DND-41 (cell line): ENCODE measurements around the gene ZNF575.
"Not testable (repeated sequence)": the region's sequence is repeated elsewhere in the genome, so short reads cannot be mapped to it uniquely, and the experiment has no call there.

Source experiments
- ATAC-seq: fragments of 200-7000 bp; cut with Tn5 transposase; 3 replicates; pipeline ENCODE4 v1.9.1; 2021; ENCODE audit warnings: low read depth; ENCODE audit not compliant: insufficient read depth
- DNase-seq: peaks from one replicate; pipeline ENCODE4 v3.0.0-alpha.2; 2020
- H2AFZ ChIP-seq: 2 replicates; pipeline ENCODE4 v1.6.0; 2012; ENCODE audit warnings: low read depth, low read length
- H3K27ac ChIP-seq: 2 replicates; pipeline ENCODE4 v1.5.1; 2012; ENCODE audit warnings: low read length, inconsistent platforms
- H3K27me3 ChIP-seq: fragments of 200-600 bp; sonication (generic); 2 replicates; pipeline ENCODE4 v1.6.0; 2012; ENCODE audit warnings: low read length, mild to moderate bottlenecking, inconsistent platforms; ENCODE audit not compliant: insufficient read depth, poor library complexity
- H3K36me3 ChIP-seq: 2 replicates; pipeline ENCODE4 v1.5.1; 2012; ENCODE audit warnings: low read length, inconsistent platforms; ENCODE audit not compliant: insufficient read depth
- H3K4me1 ChIP-seq: 2 replicates; pipeline ENCODE4 v1.5.1; 2012; ENCODE audit warnings: mild to moderate bottlenecking, low read length; ENCODE audit not compliant: insufficient read depth
- H3K4me2 ChIP-seq: 2 replicates; pipeline ENCODE4 v1.6.0; 2012; ENCODE audit warnings: mild to moderate bottlenecking, moderate library complexity, low read length, inconsistent platforms; ENCODE audit not compliant: insufficient read depth
- H3K4me3 ChIP-seq, 2 experiments: fragments of 200-600 bp in 1 of 2; shearing (Covaris generic) in 1 of 2; 2 replicates each; pipeline ENCODE4 v1.5.1; 2012 to 2016; ENCODE audit warnings: inconsistent platforms in 2 of 2, low read length in 2 of 2, mild to moderate bottlenecking in 2 of 2, low read depth in 1 of 2, moderate library complexity in 1 of 2
- H3K79me2 ChIP-seq: 2 replicates; pipeline ENCODE4 v1.6.0; 2012; ENCODE audit warnings: low read length, inconsistent platforms; ENCODE audit not compliant: insufficient read depth
- H3K9ac ChIP-seq: 2 replicates; pipeline ENCODE4 v1.6.0; 2012; ENCODE audit warnings: low read depth, mild to moderate bottlenecking, inconsistent platforms, low read length, moderate library complexity
- H3K9me3 ChIP-seq: 2 replicates; pipeline ENCODE4 v1.5.1; 2012; ENCODE audit warnings: low read length, moderate library complexity, mild to moderate bottlenecking, inconsistent platforms; ENCODE audit not compliant: insufficient read depth, severe bottlenecking
- H4K20me1 ChIP-seq: 2 replicates; pipeline ENCODE4 v1.6.0; 2012; ENCODE audit warnings: low read length; ENCODE audit not compliant: insufficient read depth
- EZH2 ChIP-seq: IDR thresholded peaks from 3 replicates; pipeline ENCODE4 v1.6.1; 2012; ENCODE audit warnings: borderline replicate concordance, low read depth, mild to moderate bottlenecking, moderate library complexity, low read length, inconsistent platforms; ENCODE audit not compliant: severe bottlenecking
- TF ChIP-seq, protein P1 (sequence below): IDR thresholded peaks from 2 replicates; pipeline ENCODE4 v1.5.1; 2012; ENCODE audit warnings: borderline replicate concordance, low read length, moderate library complexity, mild to moderate bottlenecking; ENCODE audit not compliant: poor library complexity, severe bottlenecking; ENCODE audit errors: extremely low read depth

ZNF575 gene

DNA sequence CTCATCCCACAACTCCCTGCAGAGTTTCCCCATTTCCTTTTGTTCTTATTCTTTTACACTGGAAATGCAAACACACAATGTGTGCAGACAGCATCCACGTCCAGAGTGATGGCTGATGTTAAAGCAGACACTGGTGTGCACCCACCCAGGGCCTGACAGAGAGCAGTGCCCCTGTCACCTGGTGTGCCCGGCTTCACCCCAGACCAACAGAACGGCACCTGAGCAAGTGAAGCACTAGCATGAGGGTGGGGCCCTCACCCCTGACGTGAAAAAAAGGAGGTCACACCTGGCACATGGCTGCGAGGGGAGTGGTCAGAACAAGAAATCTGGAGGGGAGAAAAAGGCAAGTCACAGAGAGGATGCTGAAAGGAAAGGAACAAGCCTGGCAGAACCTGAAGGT, 12.3 kb downstream of the ZNF575 start:
- H3K4me2 ChIP-seq = no peak overlapping the region
- peaks cover 64% of the 10 kb centered on the region for H3K36me3 ChIP-seq
- no peak for ATAC-seq
- H3K27ac ChIP-seq = no peak overlapping the region
- no peak for DNase-seq
- no peaks in the 10 kb centered on the region for H3K27me3 ChIP-seq
- no peaks in the 10 kb centered on the region for H3K79me2 ChIP-seq
- no peak overlapping the region for H3K4me3 ChIP-seq
- H3K9me3 ChIP-seq = peaks cover 3% of the 10 kb centered on the region
- H2AFZ ChIP-seq = no peak overlapping the region
- no peaks in the 10 kb centered on the region for H4K20me1 ChIP-seq
- no peak overlapping the region for H3K9ac ChIP-seq
- no peaks in the 10 kb centered on the region for H3K4me1 ChIP-seq
- no peak for TF ChIP-seq EZH2
- TF ChIP-seq, protein P1, sequence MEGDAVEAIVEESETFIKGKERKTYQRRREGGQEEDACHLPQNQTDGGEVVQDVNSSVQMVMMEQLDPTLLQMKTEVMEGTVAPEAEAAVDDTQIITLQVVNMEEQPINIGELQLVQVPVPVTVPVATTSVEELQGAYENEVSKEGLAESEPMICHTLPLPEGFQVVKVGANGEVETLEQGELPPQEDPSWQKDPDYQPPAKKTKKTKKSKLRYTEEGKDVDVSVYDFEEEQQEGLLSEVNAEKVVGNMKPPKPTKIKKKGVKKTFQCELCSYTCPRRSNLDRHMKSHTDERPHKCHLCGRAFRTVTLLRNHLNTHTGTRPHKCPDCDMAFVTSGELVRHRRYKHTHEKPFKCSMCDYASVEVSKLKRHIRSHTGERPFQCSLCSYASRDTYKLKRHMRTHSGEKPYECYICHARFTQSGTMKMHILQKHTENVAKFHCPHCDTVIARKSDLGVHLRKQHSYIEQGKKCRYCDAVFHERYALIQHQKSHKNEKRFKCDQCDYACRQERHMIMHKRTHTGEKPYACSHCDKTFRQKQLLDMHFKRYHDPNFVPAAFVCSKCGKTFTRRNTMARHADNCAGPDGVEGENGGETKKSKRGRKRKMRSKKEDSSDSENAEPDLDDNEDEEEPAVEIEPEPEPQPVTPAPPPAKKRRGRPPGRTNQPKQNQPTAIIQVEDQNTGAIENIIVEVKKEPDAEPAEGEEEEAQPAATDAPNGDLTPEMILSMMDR = no peak

DNA sequence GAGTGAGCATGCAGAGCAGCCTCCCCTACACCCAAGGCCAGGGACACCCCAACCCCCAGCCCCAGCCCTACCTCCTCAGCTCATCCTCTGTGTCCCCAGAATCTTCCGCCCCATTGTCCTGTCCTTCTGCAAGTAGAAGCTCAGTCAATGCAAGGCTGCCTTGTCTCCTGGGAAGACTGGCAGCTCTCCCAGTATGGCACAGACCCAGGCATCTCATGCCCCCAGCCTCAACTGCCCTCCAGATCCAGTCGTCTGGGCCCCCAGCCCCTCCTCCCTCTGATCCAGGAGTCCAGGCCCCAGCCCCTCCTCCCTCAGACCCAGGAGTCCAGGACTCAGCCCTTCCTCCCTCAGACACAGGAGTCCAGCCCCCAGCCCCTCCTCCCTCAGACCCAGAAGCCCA, 13.0 kb downstream of the ZNF575 start:
- Histone ChIP-seq H3K79me2 (no peaks in the 10 kb centered on the region), H3K4me1 (no peaks in the 10 kb centered on the region), H3K9me3 (no peaks in the 10 kb centered on the region), H3K27me3 (no peaks in the 10 kb centered on the region), H3K36me3 (peaks cover 63% of the 10 kb centered on the region), H3K4me3 (no peak overlapping the region), H3K4me2 (no peak overlapping the region), H2AFZ (no peak overlapping the region), H3K27ac (no peak overlapping the region), H4K20me1 (no peaks in the 10 kb centered on the region), H3K9ac (no peak overlapping the region)
- DNase-seq (no peak), ATAC-seq (no peak)
- TF ChIP-seq EZH2 = no peak
- TF ChIP-seq, protein P1 = no peak

DNA sequence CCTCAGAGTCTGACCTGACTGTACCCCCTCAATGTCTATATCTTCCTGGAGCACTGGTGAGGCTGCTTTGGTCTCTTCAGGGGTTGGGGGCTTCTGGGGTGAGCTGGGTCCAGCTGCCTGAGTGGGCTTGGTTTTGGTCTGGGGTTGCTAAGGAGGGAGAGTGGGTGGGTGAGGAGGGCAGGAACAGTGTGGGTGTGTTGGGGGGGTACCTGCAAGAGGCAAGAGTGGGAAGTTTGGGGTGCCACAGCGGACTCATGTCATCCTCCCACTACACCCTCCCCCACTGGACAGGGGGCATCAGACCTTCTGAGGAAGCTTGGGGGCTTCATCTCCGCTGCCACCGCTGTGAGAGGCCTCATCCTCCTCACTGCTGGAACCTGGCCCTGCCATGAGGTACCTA, 13.6 kb downstream of the ZNF575 start:
- Histone ChIP-seq H2AFZ (no peak overlapping the region), H3K9ac (no peak overlapping the region), H3K4me1 (no peaks in the 10 kb centered on the region), H4K20me1 (no peaks in the 10 kb centered on the region), H3K27ac (no peak overlapping the region), H3K36me3 (peaks cover 65% of the 10 kb centered on the region), H3K27me3 (no peaks in the 10 kb centered on the region), H3K4me3 (no peak overlapping the region), H3K79me2 (no peaks in the 10 kb centered on the region), H3K9me3 (no peaks in the 10 kb centered on the region), H3K4me2 (no peak overlapping the region)
- ATAC-seq (no peak), DNase-seq (no peak)
- TF ChIP-seq, protein P1 = no peak
- no peak for TF ChIP-seq EZH2

DNA sequence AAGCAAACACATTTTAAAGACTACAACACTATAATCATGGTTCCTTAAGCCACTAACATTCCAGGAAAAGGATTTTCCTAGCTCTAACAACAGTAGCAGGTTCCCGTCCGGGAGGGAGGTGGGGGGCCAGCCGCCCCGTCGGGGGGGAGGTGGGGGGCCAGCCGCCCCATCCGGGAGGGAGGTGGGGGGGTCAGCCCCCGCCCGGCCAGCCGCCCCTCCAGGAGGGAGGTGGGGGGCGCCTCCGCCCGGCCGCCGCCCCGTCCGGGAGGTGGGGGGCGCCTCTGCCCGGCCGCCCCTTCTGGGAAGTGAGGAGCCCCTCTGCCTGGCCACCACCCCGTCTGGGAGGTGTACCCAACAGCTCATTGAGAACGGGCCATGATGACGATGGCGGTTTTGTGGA, 14.9 kb downstream of the ZNF575 start:
- peaks cover 64% of the 10 kb centered on the region for H3K36me3 ChIP-seq
- ATAC-seq, H3K27ac ChIP-seq, H3K9me3 ChIP-seq, H3K9ac ChIP-seq, H3K4me1 ChIP-seq, H2AFZ ChIP-seq, H4K20me1 ChIP-seq, H3K27me3 ChIP-seq, H3K79me2 ChIP-seq, H3K4me2 ChIP-seq, DNase-seq, H3K4me3 ChIP-seq: not testable (repeated sequence)
